HG03139 (cell line): ENCODE measurements around the gene SLC22A1.
"Not testable (repeated sequence)": the region's sequence is repeated elsewhere in the genome, so short reads cannot be mapped to it uniquely, and the experiment has no call there.

Source experiments
- ATAC-seq: cut with Tn5 transposase; IDR thresholded peaks from one replicate; pipeline ENCODE4 v1.9.1; 2021; ENCODE audit not compliant: unreplicated experiment

SLC22A1 gene

GRCh38 chr6:160121558-160121957 lies at the start of gene SLC22A1:
SLC22A1 (plus strand) TSS chr6:160121815; CDS start chr6:160121936, 121 bp downstream.
- no peak for ATAC-seq

DNA sequence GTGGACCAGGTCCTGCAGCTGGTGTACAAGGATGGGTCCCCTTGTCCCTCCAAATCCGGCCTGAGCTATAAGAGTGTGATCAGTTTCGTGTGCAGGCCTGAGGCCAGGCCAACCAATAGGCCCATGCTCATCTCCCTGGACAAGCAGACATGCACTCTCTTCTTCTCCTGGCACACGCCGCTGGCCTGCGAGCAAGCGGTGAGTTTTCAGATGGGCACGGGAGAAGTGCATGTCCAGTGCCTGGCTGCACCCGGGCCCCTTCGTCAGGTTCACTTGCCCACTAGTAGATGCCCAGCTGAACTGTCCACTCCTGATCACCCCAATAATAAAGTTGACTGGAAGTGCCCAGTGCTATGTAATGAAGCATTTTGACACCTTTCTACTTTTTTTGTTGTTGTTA lies 48.3 kb upstream of the SLC22A1 start:
- no peak for ATAC-seq

- no peak for ATAC-seq
Measured at GRCh38 chr6:160076009-160076408, 45.6 kb upstream of the SLC22A1 start.

DNA sequence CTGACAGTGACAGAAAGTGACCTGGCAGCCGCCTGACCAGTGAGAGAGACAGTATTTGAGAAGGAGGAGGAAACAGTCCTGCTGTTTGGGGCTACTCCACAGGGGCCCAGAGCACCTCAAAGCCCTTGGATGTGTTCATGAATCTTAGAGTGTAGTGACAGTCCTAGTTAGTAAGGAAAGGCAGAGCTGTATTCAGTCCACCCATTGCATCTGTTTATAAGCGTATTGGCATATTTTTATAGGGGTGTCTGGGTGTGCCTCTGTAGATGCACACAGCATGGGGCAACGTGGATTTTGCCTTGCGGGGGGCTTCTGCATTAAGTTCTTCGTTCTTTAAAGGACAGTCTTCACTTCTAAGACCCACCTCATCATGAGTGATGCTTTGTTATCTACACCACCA lies 44.6 kb upstream of the SLC22A1 start:
- no peak for ATAC-seq

DNA sequence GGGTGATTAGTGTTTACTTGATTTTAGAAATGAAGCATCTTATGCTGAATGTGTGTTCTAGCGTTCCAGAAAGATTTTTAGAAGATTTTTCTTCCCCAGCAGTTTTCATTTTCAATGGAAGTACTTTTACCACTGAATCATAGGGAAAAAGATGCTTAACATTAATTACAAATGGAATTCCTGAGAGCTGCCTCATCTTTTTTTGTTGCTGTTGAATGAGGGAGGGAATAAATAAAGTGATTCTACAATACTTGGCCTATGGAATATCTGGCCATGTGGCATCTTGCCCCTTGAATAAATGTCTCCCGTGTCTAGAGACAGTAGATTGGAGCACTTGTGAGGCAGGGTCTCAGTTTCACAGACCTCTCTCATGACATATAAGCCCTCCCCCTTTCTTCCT lies 44.1 kb upstream of the SLC22A1 start:
- ATAC-seq, result no peak

DNA sequence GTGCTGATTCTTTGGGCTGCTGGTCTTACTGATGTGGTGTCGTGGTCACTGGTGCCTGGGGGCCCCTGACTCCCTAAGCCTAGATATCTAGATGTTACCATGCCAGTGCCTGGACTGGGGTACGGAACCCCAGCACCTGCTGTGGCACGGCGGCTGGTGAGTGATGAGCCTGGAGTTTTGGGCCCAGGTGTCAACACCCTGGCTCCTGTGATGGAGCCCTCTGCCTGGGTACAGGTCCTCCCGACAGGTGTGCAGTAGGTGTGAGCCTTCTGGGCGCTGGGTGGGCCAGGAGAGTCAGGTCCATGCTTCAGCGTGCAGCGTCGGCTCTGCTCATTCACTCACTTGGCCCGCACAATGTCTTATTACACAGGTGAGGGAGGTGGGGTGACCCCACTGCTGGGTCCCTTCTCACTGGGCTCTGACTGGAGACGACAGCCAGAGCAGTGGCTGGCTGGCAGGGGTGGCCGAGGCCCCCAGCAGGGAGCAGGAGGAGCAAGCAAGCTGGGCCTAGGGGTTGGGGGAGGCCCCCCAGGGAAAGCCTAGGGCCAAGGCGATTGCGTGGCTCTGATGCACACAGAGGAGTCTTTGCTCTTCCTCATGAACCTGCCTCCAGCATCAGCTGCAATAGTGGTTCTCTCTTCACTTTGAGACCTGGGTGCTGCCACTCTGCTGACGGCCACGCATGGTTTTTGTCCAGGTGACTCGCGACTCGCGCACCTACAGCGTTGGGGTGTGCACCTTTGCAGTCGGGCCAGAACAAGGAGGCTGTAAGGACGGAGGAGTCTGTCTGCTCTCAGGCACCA lies 42.5 kb upstream of the SLC22A1 start:
- no peak for ATAC-seq

DNA sequence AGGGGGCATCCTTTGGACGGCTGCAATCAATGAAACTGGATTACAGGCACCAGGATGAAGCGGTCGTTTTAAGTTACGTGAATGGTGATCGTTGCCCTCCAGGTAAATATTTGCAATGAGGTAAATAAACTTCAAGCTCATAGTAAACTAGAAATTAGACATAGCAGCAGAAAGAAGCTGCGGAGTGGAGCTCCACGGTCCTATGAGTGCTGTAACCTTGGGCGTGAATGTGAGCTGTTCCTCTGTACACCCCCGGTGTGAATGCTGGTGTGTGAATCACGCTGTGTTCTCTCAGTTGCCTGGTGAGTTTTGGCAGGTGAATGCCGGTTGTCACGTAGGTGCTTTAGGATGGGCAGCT lies 42.0 kb upstream of the SLC22A1 start:
- no peak for ATAC-seq

- no peak for ATAC-seq
Measured at GRCh38 chr6:160080097-160080496, 41.5 kb upstream of the SLC22A1 start.

DNA sequence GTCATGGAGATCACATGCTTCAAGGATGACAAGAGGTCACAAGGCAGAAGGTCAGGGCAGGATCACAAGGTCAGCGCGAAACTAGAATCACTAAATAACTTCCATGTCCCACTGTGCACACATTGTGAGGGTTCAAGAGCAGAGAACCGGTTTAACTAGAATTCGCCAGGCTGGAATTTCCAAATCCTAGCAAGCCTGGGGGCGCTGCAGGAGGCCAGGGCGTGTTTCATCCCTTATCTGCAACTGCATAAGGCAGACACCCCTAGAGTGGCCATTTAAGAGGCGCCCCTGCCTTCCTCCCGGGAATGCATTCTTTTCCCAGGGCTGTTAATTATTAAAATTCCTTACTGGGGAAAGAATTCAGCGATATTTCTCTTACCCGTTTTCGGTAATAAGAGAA lies 40.2 kb upstream of the SLC22A1 start:
- ATAC-seq, result no peak

GRCh38 chr6:160082627-160083026 lies 39.0 kb upstream of the SLC22A1 start:
- no peak for ATAC-seq

- no peak for ATAC-seq
Measured at GRCh38 chr6:160084198-160084776, 37.3 kb upstream of the SLC22A1 start.

GRCh38 chr6:160085226-160085625 lies 36.4 kb upstream of the SLC22A1 start:
- no peak for ATAC-seq

DNA sequence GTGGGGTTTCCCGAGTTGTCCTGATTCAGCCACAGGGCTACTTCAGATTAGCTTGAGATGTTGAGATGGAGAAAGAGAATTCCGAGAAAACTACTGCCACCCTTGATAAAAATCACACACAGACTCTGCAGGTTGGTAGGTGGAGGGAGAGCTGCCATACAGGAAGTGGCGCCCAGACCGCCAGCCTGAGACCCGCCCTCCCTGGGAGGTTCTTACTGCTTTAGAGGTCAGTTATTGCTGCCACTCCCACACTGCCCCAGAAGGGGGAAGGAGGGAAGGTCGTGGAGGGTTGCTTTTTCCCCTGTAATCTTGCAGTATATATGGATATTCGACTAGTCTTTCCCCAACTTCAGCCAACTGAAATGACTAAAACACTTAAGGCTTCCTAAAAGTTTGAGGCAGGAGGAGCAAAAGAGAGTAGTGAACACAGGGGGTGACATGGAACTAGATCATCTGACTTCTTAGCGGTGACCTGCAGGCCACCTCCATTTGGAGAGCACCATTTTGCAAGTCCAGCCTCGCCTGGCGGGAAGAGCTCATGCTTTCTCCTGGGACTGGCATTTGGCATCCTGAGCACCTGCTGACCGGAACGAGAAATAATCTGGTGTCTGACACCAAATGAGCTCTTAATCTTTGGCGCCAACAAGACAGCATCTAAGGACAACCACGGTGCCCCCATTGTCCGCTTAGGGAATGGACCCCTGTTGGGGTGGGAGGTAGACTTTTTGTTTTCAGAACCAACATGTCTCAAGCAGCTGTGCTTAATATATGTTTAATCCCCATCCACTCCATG lies 35.7 kb upstream of the SLC22A1 start:
- no peak for ATAC-seq

DNA sequence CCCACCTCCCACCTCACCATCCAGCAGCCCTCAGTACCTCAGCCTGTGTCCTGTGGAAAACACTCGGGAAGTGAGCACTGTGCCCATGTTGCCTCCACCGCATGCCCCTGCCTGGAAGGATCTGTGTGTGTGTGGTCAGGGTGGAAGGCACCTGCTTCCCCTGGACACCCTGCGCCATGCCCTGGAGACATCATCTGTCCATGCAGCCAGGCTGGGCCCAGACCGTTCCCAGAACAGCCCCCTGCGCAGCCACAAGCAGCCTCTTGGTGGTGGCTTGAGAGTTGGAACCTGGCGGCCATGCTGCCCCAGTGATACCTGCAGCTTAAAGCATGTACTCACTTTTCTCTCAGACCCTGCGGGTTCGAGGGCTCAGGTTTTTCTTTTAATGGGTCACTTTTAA lies 34.9 kb upstream of the SLC22A1 start:
- ATAC-seq, result no peak

GRCh38 chr6:160088069-160088783 lies 33.4 kb upstream of the SLC22A1 start:
- ATAC-seq, result no peak

GRCh38 chr6:160088784-160089533 lies 32.7 kb upstream of the SLC22A1 start:
- no peak for ATAC-seq

DNA sequence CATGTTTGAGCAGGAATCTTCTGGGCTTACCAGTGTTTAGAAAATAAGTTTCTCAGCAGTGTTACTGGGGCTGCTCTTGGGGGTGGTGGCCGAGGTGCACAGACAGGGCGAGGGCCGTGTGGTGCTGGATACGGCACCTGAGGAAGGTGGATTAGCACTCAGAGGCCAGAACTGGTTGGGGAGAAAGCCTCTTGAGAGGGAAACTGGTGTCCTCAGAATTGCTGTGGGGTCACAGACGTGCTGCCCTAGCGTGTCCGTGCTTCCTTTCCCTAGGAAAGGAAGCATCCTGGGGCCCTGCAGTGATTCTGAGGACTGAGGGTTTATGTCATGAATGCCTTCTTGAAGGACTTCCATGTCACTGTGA lies 32.1 kb upstream of the SLC22A1 start:
- ATAC-seq, result no peak

GRCh38 chr6:160090442-160091239 lies 31.0 kb upstream of the SLC22A1 start:
- not testable (repeated sequence) for ATAC-seq

GRCh38 chr6:160092176-160092575 lies 29.4 kb upstream of the SLC22A1 start:
- ATAC-seq, result not testable (repeated sequence)

- ATAC-seq, result no peak
Measured at GRCh38 chr6:160092602-160093001, 29.0 kb upstream of the SLC22A1 start.
